Right renal cortex interstitium (tissue), 3 donors: ENCODE results near the gene SPRR3. TPM values are rescaled to one million over a fixed set of nuclear protein-coding genes. Genes with fewer than 3 reads are reported as not detected.

Experiments
- DNase-seq, 3 donors: peaks; one replicate each; pipeline ENCODE4 v3.0.0-alpha.2; 2013; ENCODE audit warnings: low read depth in 3 of 3, low spot score in 2 of 3
- polyA plus RNA-seq, 3 donors: library from polyadenylated mRNA; unstranded; fragments of 120-200 nt; gene quantifications; one replicate each; pipeline ENCODE4 v1.2.1, GENCODE V29; 2013; ENCODE audit not compliant: insufficient read length in 3 of 3

SPRR3 gene, protein sequence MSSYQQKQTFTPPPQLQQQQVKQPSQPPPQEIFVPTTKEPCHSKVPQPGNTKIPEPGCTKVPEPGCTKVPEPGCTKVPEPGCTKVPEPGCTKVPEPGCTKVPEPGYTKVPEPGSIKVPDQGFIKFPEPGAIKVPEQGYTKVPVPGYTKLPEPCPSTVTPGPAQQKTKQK
- polyA plus RNA-seq, result under 1 TPM in 1 of 3 donors, not detected in 2; 0.21 TPM

DNA sequence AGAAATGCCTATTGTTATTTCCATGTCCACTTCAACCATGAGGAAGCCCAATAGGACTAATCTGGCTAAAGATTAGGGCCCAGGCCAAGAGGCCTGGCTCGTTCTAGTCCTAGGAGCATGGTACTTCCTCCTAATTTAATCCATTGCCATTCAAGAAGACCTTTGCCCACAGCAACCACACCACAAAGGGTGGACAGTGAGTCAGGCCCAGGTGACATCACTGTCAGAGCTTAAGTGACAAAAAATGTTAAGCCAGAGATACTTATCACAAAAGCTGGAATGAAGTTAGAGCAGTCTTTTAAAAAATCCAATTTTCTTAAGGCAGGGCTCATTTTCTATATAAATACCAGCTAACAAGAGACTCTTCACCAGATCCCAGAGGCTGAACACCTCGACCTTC is at the start of gene SPRR3:
SPRR3 (plus strand) TSS at position 368 of the 400 bp plus-strand sequence. CDS start 1,272 bp downstream, outside the sequence.
- DNase-seq, result no peak

DNA sequence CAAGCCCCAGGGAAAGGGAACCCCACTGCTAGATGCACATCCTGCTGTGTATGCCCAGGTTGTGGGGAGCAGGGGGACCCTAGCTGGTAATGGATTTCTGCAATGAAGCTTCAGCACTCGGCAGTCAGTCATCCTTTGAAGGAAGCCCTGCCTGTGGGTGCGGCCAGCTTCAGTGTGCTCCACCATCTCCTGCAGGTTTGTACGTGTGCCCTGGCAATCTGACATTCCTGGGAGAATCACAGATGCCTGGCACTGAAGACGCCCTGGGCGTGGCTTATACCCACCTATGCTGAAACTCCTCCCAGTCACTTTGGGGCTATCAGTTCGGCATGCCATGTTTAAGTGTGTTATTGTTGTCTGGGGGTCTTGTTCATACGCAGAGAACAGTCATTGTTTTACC is 47.8 kb upstream of the SPRR3 start:
- no peak for DNase-seq

DNA sequence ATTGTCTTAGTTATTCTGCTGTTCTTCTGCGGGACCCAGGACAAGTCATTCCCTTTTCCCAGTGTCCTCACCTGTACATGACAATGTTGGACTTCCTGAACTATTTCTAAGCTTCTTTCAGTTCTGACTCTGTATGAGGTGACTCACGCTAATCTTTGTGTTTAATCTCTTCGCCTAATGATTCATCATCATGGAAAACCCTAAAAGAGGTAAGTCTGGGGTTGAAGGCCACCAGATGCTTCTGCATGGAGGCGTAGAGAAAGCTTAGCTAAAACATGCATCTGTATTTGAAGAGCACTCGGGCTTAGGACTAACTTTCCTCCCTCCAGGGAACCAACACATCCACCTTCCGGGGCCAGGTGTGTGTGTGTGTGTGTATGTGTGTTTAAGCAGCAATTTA is 47.1 kb upstream of the SPRR3 start:
- no peak for DNase-seq

DNA sequence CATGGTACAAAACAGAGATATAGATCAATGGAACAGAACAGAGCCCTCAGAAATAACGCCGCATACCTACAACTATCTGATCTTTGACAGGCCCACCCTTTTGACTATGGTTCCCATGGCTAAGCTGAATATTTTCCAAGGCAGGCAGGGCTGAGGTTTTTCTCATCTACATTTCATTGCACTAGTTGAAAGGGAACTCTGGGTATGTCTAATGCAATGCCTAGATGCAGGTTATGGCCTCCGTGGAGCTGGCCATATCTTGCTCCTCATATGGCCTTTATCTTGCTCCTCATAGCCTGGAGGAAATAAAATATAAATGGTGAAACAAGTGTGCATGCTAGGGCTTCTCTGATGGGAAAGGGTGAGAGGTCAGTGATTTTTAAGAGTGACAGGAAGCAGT is 44.0 kb upstream of the SPRR3 start:
- DNase-seq, result no peak

DNA sequence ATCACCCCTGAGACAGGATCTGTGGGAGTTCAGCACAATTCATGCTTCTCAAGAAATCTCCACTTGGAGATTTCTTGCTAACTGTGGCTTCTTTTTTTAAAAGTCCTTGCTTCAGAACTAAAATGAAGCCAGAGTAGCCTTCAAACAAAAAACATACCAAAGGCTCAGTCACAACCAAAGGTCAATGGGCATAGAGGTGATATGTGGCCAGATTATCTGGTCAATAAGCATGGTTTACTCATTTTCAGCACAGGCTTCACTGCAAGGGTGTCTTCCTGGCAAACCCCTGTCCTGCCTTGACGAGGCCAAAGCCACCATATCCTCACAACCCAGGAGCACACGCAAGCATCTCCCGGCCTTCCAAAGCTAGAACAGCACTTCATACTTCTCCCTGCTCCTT is 42.3 kb upstream of the SPRR3 start:
- DNase-seq, result no peak

DNA sequence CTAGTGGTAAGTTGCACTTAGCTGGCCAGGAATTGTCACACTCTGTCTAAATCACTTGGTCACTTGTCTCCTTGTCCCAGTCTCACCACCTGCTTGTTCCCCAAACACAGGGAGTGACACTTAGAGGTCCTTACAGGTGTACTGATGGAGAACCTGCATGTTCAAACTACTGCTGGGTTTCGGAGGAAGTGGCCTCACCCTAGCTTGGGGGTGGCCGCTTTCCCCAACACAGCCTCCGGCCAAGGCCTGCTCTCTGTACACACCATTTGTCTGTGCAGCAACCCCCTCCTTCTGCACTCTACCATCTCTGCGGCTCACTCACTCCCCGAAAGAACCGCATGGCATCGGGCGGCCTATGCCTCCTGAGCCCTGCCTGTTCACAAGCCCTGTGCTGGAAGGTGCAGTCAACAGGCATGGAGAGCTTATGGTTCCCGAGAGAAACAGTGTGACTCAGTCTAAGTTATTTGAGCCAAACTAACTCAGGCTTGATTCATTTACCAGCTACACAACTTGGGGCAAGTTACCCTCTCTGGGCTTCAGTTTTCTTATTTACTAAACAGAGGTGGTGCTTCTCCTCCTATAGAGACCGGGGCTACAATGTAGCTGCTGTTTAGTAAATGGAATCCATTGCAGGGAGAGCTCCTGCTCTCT is 41.6 kb upstream of the SPRR3 start:
- DNase-seq, result no peak

DNA sequence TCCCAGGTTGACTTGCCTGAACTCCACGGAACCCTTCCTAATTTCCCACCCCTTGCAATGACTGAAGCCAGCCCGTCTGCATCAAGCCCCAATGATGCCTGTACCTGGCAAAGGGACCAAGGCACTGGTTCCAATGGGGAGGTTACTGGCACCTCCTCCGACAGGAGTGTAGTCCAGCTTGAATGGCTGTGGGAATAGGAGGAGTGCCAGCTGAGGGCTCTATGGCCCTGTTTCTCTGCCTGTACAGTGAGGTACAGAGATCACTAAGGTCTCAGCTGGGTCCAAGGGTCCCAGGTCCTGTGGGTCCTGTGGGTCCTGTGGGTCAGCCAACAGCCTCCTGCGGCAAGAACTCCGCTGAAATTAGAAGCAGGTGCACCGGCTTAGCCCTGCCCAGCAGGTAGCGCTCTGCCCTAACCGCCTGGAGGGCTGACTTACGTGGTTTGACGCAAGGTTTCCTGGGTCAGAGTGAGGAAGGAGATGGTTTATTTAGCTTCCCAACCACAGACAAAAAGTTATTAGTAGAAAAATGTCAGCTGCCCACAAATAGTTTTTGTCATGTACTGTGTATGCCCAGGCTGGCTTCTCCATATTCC is 41.0 kb upstream of the SPRR3 start:
- no peak for DNase-seq

DNA sequence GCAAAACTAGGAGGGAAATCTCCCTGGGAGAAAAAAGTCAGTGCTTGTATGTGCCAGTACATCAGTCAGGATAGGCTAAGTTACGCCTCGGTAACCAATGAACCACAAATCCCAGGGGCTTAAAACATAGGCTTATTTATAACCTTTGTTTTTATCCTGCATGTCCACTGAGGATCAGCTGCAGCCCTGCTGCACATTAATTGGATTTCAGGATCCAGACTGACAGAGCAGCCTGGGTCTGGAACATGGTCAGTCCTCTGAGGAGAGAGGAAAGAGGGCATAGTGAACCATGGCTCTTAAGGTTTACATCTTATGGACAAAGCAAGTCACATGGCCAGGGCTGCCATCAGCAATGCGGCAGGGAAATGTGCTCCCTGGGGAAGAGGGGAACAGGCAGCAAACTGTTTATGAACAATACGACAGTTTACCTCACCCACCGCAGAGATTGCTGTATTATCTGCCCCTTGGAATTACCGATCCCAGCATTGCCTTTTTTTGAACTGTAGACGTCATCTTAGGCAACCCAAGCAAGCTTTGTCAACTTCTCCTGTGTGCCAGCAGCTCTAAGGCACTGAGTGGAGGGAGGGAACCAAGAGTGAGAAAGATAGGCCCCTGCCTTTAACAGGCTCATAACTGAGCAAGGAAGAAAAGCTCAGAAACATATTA is 40.2 kb upstream of the SPRR3 start:
- DNase-seq, result no peak

DNA sequence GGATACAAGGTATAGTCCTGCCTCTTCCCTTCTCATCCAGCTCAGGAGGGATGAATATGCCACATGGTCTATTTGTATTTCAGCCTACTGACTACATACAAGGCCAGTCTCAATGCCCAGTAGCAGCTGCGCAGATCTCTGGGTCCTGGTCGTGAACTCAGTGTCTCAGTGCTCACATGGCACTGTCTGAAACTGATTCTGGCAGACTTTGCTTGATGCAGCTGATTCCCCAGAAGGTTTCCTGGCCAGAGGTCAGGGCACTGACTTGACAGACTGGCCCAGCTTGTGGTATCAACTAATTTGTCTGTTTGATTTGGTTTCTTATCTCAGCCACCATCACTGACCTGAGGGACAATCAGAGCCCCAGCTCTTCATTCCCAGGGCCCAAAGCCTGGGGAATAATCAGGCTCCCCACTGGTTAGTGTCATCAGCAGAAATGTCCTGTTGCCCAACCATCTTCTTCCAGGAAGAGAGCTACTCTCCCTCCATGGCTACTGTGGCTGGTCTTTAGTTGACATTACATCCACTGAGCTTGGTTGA is 38.6 kb upstream of the SPRR3 start:
- DNase-seq, result no peak

DNA sequence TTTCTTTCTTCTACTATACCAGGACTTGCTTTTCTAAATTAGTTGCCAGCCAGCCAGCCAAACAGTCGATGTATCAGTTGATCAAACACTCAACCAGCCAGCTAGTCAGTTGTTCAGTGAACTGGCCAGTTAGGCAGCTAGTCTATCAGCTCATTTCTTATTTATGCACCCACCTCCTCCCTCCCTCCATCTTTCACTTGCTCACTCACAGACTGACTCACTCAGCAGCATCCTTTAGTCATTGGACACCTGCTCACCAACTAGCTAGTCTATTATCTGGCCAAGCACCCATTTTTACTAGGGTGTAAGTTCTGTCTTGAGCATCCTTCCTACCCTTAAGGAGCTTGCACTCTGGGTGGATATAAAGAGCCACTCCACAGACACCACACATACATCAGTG is 37.0 kb upstream of the SPRR3 start:
- no peak for DNase-seq

DNA sequence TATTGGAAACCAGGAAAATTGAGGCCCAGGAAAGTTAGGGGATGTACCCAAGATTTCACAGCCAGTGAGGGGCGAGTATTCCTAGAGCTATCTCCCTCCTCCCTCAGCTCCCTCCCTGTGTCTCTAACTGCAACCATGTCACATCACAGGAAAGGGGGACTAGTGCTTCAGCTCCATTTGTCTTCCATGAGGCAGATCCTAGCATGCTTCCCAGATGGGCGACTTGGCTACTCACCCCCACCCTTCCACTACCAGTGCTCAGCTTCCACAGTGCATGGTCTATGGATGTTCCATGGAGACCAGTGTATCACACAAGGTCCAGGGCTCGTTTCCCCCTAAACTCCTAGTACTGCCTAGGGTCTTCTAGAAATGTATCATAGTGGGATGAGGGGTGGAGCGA is 35.7 kb upstream of the SPRR3 start:
- DNase-seq, result no peak

DNA sequence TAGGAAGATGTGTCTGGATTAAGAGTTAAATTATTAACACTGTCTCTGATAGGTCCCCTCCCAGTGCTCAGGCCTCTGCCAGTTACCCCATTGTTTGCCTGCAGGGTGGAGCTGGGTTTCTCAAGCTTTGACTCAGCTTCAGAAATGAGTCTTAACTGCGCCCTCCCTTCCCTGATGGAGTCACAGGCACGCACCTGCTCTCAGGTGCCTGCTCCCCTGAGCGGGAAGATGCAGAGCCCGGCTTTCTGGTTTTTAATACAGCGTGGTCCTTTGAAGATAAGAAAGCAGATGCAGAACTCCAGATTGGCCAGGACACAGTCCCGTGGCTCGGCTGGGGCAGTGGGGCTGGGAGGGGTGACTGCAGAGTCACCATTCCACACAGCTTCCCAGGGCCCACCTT is 34.3 kb upstream of the SPRR3 start:
- DNase-seq, result no peak

DNA sequence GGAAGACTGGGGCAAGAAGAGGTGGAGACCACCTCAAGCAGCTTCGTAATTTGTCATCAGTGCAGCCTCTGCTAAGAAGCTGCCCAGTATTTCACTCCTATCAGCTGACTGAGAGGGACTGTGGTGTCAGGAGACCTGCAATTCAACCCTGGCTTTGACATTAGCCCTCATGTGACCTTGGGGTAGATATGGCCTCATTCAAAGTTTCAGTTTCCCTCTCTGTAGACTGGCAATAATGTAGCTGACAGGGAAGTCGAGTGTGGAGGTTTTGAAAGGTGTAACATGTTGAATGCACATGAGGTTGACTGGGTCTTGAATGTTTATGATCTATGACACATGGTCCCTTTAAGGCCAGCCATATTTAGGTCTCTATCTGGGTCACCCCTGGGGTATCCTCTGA is 33.3 kb upstream of the SPRR3 start:
- no peak for DNase-seq

DNA sequence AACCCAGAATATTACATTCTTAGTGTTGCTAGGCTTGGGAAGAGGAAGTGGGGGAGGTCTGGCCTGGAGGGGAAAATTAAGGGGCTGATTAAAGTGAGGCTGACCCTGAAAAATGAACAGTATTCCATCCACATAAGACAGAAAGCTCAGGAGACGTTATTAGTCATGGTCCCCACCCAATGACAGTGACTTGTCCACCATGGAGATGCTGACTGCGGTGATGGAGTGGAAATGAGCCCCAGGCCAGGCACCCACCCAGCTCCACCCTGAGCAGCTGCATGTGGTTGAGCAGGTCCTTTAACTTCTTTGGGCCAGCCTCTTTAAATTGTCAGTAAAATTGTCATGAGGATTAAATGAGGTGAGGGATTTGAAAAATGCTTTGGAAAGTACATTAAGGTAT is 32.5 kb upstream of the SPRR3 start:
- DNase-seq, result no peak

DNA sequence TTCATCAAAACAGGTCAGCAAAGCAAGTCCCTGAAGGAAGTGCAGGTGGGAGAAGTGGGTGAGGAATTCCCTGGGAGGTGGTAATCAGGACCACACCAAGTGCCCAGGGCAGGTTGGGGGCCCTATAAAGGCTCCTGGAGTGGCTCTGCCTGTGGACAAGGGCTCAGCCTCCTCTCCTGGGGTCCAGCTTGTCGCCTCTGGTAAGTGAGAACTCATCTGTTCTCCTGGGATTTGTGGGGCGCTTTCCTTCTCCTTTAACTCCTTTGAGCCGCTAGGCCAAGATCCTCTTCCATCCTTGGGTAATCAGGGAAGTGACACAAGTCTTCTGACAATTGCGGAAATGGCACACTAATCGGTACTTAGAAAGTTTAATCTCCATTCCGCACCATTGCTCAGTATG is 31.1 kb upstream of the SPRR3 start, which contains the start of gene SPRR4:
SPRR4 (plus strand) TSS at position 154 of the 400 bp plus-strand sequence. CDS start 1,243 bp downstream, outside the sequence.
- DNase-seq, result no peak

DNA sequence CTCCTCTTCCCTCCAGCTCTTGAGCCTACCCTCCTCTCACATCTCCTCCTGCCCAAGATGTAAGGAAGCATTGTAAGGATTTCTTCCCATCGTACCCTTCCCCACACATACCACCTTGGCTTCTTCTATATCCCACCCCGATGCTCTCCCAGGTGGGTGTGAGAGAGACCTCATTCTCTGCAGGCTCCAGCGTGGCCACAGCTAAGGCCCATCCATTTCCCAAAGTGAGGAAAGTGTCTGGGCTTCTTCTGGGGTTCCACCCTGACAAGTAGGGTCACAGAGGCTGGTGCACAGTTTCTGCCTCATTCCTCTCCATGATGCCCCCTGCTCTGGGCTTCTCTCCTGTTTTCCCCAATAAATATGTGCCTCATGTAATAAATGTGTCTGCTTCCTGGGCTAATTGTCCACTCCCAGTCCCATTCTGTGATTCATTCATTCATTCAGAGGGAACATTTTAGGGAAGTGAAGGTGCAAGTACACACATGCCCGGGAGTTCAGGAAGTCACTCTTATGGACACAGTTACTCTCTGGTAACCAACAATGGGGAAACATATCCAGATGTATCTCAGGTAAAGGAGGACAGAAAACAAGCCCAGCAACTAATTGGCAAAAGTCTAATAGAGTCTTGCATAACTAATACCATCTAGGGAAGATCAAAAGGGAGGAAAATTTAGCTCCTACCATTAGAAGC is 29.2 kb upstream of the SPRR3 start:
- DNase-seq, result no peak

DNA sequence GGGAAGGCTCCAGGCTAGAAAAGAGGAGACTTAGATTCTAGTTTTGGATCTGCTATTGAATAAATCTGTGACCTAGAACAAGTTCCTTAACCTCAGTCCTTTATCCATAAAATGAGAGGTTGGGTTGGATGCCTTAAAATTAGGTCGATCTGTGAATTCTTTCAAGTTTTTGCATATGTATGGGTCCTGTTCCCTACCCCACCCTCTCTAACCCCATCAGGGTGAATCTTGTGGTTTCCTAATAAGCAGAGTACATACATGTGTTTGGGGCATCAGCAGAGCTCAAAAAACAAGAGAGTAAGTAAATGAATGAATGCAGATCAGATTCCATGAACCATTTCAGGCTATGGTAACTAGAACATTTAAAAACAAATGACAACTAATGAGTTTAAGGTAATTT is 24.9 kb upstream of the SPRR3 start:
- DNase-seq, result no peak

DNA sequence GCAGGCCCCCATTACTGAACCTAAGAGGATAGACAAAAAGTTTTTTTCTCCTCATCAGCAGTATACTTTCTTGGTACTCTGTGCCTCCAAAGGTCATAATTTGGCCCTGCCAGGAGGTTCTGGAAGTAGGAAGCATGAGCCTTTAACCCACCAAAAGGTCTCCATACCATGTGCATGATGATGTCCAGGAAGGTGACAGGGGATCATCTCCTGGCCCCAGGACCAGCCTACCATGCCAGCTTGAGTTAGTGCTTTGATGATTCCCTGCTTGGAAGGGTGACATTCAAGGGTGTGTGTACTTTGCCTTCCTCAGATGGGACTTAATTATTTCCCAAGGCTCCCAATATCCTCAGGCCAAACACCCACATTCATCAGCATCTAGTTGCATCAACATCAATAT is 23.9 kb upstream of the SPRR3 start:
- DNase-seq, result no peak

DNA sequence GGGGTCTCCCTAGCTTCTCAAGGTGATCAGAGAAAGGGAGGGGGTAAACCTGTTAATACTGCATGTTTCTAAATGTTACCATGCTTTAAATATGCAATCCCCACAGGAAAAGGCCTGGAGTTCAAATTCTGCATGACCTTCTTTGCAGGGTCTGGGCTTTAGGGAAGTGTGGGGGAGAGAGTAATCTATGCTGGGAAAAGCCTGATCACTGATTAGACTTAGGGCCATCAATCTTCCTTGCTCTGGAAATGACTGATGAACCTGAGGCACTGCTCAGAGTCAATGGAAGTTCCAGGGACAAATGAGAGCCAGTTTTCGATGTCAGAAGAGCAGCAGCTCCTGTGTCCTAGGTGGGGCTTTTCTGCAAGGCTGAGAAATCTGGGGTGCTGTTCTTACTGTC is 20.9 kb upstream of the SPRR3 start:
- no peak for DNase-seq

DNA sequence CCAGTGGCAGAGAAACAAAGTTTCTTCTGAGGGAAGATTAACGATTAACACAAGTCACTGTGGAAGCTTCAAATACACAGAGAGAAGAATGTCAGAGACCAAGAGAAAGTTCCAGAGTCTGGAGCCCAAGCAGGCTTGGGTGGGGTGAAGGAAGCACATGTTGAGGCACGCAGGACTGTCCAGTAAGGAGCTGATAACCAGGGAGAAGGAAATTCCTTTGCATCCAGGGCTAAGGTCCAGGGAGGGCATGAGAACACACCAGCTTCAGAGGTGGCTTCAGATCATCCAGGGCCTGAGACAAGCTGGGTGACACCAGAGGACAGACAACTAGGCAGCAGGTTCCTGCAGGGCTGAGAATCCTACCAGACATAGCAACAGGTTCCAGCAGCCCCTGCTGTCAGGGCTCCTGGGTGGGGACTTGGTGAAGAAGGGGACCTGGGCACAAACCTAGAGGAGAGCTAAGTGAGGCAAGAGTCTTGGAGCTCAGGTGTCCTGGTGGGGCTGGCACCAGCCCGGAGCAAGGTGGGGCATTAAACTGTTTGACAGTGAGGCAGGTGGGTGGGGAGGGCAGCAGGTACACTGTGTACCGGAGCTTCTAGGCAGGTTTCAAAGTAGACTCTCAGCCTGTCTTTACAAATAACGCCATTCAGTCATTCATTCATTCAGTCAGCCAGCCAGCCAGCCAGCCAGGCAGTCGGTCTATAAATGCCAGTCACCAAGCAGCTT is 20.2 kb upstream of the SPRR3 start:
- DNase-seq, result no peak
